COLO829 (cell line): ENCODE data around the gene FH.

Source experiments
- DNase-seq: peaks from one replicate; pipeline ENCODE4 v3.0.0; 2012; ENCODE audit warnings: low spot score

The FH gene

DNA sequence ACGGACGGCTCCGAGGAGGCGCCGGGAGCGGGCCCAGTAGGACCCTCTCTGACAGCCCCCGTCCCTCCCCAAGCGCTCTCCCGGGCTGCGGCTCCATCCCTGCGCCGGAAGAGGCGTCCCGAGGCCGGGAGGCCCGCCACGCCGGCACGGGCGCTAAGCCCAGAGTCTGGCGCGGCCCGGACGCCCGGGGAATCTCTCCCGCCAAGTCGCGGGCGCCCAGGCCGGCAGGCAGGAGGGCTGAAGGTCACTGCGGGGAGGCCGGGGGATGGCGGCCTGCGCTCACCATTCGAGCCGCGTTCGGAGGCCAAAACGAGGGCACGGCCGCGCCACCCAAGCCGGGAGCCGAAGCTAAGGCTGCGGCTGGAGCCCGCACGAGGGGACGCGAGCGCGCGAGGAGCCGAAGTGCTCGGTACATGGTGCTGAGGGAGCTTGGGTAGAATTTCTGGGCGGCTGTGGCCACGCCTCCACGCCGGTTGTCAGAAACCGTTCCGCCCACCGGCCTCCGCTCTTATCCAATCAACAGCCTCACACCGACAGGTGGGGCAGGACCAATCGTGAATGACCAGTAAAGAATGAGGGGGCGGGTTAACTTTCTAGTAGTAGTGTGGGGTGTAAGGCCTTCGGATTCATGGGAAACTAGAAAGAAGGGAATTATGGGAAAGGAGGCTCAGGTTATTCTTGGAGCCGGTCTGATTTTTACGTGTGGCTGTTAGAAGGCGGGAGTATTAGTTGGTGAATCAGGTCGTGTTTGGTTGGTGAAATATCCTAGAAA is at the start of gene FH:
Gene FH, minus strand, starts transcription at position 448 of the 772 bp plus-strand sequence. Its CDS starts 33 bp downstream, at position 415.
- DNase-seq, result peak; percentile 94

DNA sequence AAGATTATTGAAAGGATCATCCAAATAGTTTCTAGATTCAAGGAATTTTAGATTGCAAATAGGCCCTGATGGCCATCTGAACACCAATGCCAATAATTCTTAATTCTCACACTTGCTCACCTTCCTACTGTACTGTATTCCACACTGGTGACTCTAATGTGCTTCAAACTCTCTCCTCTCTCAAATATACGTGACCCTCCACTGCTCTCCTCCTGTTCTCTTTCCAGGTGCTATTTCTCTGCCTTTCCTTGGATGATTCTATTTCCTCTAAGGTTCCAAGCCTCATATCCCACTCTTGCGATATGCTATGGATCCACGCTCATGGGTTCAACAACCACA is 41.3 kb upstream of the FH start:
- no peak for DNase-seq

DNA sequence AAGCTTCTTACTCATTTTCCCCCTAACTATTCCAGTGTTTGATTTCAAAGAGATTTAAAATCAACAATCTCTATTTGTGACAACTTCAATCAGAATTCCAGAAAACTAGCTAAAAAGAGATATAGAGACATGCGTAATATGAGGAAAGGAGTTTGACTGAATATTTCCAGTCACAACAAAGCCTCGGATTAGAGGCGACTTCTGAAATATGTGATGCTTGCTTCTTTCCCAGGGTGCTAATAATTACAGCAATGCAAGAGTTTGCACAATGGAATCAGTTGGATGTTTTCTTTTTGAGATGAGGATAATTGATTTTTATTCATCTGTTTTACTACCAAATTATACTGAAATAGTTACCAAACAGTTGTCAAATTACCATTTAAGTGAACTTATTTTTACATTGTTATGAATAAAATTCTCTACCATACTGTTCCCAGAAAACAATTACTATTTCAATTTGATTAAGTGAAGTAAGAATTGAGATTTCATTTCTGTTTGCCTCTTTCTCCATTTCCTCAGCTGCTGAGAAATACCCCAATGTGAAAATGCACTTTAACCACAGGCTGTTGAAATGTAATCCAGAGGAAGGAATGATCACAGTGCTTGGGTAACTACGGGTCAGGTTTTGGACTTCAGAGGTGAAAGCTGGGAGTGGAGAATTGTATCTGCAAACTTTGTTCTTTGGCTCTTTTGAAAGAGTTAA is 40.7 kb upstream of the FH start:
- no peak for DNase-seq

DNA sequence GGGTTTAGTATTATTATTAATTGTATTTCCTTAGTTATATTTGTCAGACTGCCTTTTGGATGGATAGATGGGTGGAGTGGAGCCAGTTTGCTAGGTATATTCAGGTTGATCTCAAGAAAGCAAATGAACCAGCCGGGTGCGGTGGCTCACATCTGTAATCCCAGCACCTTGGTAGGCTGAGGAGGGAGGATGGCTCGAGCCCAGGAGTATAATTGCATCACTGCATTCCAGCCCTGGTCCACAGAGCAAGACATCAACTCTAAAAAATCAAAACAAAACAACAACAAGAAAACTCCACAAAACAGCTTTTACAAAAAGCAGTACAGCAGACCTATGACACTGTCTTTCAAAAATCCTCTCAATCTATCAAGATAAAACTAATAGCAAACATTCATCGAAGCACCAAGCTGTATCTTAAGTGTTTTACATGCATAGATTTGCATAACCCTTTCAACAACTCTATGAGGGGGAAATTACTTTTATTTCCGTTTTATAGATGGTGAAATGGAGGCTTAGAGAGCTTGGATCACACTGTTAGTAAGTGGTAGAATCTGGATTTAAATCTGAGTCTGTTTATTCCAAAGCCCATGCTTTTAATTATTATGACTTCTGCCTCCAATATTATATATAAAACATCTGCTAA is 38.1 kb upstream of the FH start:
- DNase-seq, result no peak

DNA sequence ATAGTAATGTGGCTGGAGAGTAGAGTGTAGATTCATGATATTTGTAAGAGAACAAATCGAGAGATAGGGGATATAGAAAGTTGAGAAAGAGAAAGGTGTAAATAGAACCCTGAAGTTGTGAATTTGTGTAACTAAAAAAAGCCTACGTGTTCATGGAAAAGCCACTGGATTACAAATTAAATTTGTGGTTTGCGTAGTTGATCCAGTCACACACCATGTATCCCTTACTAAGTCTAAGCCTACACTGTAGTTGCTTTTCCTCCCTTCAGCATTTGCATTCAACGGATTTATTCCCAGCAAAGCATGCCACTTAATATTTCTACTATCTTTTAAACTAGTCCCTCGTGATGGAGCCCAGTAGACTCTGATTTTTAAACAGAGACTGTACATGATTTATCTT is 37.5 kb upstream of the FH start:
- no peak for DNase-seq

DNA sequence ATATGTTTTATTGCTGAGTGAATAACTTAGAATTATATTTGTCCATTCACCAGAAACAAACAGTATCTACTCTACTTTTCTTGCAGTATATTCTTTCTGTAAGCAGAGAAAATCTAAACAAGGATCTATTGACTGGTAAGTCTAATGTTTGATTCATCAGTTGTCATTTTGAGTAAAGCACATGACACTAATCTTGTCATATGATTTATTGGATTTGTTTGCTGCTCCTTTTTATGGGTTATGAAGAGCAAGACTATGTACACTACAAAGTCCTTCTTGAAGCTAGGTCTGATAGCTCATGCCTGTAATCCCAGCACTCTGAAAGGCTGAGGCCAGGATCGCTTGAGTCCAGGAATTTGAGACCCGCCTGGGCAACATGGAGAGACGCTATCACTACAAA is 36.0 kb upstream of the FH start:
- DNase-seq, result peak; percentile 54

DNA sequence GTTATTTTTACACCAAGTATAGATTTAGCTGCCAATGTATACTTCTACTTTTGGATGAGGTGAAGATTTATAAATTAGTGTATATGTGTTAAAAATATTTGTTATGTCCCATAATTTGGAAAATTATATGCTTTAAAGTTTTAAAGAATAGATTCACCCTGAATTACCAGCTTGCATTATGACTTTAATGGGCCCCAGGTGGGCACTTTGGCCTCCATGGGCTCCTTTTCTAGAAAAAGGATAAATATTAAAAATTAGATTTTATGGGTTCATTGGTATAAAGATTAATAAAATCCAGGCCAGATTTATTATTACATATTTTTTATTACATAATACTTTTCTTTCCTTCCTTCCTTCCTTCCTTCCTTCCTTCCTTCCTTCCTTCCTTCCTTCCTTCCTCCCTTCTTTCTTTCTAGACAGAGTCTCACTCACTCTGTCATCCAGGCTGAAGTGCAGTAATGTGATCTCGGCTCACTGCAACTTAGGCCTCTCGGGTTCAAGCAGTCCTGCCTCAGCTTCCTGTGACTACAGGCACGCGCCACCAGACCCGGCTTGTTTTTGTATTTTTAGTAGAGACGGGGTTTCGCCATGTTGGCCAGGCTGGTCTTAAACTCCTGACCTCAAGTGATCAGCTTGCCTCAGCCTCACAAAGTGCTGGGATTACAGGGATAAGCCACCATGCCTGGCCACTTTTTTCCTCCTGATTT is 34.5 kb upstream of the FH start:
- DNase-seq, result no peak

DNA sequence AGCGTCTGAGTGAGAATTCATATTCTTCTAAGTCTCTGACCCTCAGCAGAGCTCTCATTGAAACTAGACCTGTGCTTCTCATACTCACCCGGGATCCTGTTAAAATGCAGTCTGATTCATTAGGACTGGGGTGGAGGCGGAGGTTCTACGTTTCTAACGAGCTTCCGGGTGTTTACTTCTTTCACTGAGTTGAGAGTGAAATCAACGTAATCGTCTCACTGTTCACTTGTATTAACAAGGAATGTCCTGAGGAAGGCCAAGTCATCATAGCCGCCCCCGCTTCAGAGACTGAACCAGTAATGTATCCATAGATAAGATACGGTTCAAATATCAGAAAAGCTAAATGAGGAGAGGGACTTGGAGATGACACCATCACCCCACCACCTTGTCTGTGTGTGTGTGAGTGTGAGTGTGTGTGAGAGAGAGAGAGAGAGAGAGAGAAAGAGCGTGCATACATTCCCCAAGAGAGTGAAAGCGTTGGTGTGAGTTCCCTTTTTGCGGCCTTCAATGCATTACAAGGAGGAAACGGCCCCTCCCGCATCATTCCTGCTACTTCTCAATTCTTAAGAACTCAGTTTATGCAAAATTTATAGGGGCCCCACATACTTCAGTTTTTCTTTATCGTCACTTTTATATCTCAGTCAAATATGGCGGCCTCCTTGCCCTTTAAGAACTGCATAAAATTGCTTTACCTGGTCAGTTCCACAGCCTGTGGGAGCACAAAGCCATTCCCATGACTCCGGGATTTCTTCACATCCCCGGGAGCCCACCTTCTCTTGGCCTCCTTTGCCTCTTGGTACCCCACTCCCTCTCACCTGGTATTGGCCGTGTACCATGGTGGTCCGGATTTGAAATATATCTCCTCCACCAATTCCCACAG is 32.4 kb upstream of the FH start:
- no peak for DNase-seq

DNA sequence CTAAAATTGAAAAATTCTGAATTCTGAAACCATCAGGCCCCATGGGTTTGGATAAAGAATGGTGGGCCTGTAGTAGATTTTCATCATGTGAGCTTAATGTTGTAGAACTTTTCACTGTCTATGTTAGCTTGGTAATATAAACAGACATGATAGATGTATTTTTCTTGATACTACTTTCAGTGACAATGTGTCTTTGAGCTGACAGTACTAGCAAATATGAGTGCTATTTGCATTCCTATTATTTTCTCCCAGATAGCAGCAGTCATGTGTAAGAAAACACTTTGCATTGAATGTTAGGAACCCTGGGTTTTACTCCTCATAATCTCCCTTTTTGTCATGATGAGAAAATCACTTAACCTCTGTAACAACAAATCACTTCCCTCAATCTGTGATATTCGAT is 30.8 kb upstream of the FH start:
- DNase-seq, result no peak

DNA sequence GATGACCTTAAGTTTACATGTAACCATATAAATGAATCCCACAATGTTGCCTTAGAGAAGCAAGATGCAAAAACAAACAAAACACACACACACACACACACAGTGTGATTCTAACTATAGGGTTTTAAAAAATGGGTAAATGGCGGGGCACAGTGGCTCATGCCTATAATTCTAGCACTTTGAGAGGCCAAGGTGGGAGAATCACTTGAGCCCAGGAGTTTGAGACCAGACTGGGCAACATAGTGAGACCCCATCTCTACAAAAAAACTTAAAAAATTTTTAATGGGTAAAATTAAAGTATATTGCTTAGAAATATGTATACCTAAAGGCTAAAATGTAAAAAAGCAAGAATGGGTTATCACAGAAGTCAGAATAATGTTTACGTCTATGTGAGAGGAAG is 28.5 kb upstream of the FH start:
- no peak for DNase-seq

DNA sequence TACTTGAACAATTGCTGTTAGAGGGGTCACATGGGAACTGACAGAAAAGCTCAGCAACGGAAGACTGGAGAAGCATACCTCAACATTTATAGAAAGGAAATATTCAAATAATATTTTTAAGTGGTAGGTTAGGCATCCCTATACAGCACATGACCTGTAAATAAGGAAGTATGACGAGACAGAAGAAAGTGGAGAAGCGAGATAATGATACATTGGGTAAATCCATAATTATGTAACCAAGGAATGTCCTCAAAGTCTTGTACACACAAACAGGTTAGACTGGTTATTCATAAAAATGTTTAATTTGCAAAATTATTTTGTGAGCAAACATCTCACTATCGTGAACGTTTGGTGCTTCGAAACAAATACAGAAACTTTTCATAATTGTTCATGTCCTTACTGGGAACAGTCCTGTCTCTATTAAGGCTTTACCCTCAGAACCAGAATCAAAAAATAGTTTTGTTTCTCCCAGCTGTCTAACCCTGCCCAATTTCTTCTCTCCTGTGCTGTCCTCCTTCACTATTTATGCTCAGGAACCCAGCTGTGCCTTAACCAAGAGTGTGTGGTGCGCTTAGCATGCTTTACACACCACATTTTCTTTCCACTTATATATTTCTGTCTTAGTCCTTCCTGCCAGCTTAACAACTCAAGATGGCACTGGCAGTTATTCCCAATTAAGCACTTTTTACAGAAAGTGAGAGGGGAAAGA is 22.8 kb upstream of the FH start:
- no peak for DNase-seq

DNA sequence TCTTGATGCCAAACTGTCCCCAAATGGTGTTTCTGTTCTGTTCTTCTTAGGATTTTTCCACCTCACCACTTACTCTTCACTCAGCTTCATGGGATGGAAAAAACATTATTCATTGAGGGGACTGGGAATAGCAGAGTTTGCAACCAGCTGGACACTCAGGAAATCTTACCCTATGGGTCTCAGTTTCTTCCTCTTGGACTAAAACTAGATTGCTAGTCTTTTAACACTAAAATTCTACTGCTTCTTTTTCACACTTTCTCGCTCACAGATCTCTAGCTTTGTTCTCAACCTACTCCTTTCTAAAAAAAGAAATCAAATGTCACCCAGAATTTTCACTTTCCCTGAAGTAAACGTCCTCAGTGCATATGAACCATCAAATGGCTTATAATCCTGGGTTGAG is 17.4 kb upstream of the FH start:
- no peak for DNase-seq

DNA sequence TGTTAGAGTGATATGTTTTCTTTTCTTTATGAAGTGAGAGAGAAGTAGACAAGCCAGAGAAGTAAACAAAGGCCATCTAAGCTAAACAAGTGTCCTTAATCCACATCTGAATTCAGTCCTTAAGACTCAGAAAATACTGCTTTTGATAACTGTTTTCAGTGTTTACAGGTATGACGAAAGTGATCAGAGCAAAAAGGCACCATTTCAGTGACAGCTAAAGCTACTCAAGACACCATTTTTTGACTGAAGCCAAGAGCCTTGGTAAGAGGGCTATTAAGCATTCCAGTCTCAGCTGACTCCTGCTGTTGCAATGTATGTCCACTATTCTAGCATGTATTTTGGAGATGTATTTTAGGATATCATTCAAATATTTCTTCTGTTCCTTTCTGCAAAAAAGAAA is 16.7 kb upstream of the FH start:
- DNase-seq, result no peak

DNA sequence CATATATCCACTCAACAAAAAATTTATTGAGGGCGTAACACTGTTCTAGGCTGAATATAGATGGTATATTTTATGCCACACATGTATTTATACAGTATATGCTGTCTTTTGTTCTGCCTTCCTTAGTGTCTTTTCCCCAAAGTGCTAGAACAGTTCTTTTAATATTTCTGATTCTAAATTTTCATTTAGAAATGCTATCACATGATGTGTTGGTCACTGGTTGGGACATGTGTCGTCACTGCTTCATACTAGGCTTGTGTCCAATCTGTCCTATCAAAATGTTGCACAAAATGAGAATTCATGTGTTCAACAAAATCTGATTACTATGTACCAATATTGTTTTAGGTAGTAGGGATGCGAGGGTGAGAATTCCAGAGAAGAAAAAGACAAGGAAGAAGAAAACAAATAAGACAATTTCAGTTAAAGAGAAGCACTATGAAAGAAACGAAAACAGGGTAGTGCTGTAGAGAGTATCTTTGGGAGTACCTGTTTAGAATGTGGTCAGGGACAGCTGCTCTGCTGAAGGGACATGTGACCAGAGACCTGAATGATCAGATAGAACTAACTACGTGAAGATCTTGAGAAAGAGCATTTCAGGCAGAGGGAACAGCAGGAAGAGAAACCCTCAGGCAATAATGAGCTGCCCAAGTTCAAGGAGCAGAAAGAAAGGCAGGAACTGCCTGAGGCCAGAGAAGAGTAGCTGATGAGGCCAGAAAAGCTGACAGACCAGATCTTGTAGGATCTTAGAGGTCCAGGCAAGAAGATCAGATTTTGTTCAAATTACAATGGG is 14.0 kb upstream of the FH start:
- DNase-seq, result no peak

DNA sequence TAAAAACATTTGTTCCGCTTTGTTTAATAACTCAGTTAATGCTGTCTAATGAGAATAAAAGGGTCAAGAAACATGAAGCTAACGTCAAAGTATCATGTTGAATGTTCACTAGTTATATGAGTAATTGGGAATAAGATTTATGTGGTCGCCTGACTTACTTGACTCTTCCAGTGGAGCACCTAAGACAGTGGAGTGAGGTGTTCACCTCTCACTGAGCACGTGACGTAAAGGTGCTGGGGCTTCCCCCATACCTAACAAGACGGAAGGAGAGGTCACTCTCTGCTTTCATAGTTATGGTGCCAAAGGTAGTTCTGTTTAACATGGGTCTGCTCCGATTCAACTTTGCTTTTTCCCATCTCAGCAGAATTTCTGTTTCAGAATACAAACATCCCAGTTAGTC is 13.3 kb upstream of the FH start:
- DNase-seq, result no peak

DNA sequence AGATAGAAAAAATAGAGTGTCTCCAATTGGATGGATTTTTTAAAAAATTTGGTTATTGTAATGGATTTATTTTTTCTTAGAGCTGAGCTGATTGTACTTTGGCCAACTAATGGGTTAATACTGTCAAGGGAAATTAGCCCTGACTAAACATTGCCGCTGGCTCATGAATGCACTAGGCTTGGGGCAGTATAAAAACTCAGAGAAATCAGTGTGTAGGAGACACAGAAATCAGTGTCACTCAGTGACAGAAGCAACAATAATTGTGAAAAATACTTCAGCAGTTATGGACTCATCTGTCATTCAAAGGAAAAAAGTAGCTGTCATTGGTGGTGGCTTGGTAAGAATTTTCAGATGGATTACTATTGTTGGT is 12.6 kb upstream of the FH start, which contains the start of gene KMO:
Gene KMO, plus strand, starts transcription at position 217 of the 370 bp plus-strand sequence. Its CDS starts 67 bp downstream, at position 284.
- no peak for DNase-seq

DNA sequence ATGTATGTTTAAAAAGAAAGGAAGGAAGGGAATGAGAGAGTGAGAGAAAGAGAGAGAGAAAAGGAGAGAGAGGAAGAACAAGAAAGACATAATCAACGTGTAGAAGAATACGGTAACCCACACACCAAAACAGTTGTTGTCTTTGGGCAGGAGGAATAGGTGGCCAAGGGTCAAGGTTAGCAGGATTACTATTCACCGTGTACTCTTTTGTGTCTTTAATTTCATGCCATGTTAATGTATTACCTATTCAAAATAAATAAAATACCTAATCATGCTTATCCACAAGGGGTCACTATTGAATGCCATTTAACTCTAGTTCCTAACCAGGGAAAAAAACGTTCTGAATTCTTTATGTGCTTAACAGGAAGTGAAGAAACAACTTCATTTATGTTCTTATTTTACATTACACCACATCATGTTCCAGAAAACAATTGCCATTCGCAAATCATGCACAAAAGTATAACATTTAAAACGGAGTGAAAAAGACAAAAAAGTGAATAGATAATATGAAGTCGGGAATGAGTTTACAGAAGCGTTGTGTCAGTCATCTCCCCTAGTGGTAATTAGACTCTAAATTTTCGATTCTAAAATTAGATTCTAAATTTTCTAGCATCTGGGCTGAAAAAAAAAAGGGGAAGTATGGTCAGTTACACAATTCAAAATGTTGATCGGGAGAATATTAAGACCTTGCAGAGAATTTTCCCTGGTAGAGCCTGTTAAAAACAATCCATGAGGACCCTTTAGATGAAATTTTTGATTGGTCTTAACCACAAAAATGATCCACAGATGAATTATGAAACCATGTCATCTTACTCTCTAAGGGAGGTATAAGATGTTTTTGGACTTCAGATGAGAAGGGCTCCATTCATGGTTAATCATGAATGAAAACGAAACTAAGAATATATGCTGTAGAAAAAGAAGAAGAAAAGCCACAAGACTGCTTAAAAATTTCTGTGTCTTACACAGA is 11.9 kb upstream of the FH start:
- DNase-seq, result peak; percentile 57

DNA sequence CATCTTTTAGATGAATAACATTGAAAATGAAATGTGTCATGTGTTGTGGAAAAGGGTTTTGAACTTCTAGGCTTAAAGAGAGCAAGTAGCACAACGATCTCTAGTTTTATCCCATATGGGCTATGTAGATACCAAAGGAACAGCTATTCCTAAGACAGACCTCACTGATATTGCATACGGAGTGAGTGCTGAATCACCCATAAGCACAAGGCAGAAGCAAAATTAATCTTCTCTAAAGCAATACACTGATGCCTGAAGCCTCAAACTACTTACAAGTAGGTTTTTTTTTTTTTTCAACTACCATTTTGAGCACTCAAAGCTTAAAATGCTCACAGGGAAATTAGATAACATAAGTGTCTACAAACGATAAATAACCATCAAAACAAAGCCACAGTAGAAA is 7.6 kb upstream of the FH start:
- no peak for DNase-seq

DNA sequence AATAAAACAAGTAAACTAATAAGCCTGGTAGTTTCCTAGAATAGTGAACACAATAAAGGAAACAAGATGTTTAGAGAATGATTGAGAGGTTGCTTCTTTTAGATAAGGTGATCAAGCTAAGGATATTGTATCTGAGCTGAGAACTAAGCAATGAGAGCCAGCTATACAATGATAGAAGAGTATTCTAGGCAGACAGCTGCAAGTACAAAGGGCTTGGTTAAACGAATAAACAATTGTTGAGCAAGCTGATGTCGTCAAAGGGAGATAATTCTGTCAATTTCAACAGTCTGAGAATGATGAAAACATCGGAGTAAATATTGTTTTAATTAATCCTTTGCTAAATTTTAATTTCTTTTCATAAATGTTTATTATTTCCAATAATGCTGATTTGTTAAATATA is 5.5 kb upstream of the FH start:
- DNase-seq, result no peak
